ENCODE measurements around the gene CCL7. TPM values are rescaled to one million over a fixed set of nuclear protein-coding genes. Genes with fewer than 3 reads are reported as not detected.
A peak's percentile ranks its signal among the peaks of the same experiment; 100 is the strongest.

CCL7 gene
- total RNA-seq, 2 donors from 2014 or later: not detected

- H3K27me3 ChIP-seq: no peaks in the 10 kb centered on the region
- peak; percentile 27 to 68 for TF ChIP-seq CTCF (IDR thresholded peaks at IDR 0.05)
- no peak overlapping the region for H3K27ac ChIP-seq
- H3K9me3 ChIP-seq: no peaks in the 10 kb centered on the region
- no peaks in the 10 kb centered on the region for H3K36me3 ChIP-seq
- DNase-seq (ENCODE audit: low spot score): peak; percentile 63
- H3K4me3 ChIP-seq: no peak overlapping the region
- H3K4me1 ChIP-seq: peaks cover 0 to 36% of the 10 kb centered on the region in 2 donors
These were observed 36.4 kb downstream of the CCL7 start for GRCh38 chr17:34306466-34306865.

GRCh38 chr17:34307110-34307509 is 37.1 kb downstream of the CCL7 start:
- peak overlapping the region in 1 of 2 donors; percentile 17 for H3K27ac ChIP-seq
- no peak overlapping the region for H3K4me3 ChIP-seq
- peak; percentile 58 for DNase-seq (ENCODE audit: low spot score)
- no peaks in the 10 kb centered on the region for H3K27me3 ChIP-seq
- no peak for TF ChIP-seq CTCF (IDR thresholded peaks at IDR 0.05)
- H3K4me1 ChIP-seq: peaks cover 0 to 36% of the 10 kb centered on the region in 2 donors
- H3K9me3 ChIP-seq: no peaks in the 10 kb centered on the region
- H3K36me3 ChIP-seq: no peaks in the 10 kb centered on the region

GRCh38 chr17:34308371-34308770 is 38.4 kb downstream of the CCL7 start:
- H3K27me3 ChIP-seq: no peaks in the 10 kb centered on the region
- DNase-seq (ENCODE audit: low spot score): peak; percentile 23
- H3K27ac ChIP-seq: no peak overlapping the region
- no peaks in the 10 kb centered on the region for H3K9me3 ChIP-seq
- no peak for TF ChIP-seq CTCF (IDR thresholded peaks at IDR 0.05)
- no peaks in the 10 kb centered on the region for H3K36me3 ChIP-seq
- H3K4me1 ChIP-seq: peaks cover 0 to 44% of the 10 kb centered on the region in 2 donors
- H3K4me3 ChIP-seq: no peak overlapping the region

GRCh38 chr17:34311291-34311690 is 41.3 kb downstream of the CCL7 start:
- DNase-seq (ENCODE audit: low spot score): no peak
- no peak overlapping the region for H3K27ac ChIP-seq
- no peaks in the 10 kb centered on the region for H3K27me3 ChIP-seq
- peaks cover 0 to 59% of the 10 kb centered on the region in 2 donors for H3K4me1 ChIP-seq
- no peak for TF ChIP-seq CTCF (IDR thresholded peaks at IDR 0.05)
- no peak overlapping the region for H3K4me3 ChIP-seq
- no peaks in the 10 kb centered on the region for H3K9me3 ChIP-seq
- H3K36me3 ChIP-seq: no peaks in the 10 kb centered on the region

GRCh38 chr17:34312080-34312479 is 42.1 kb downstream of the CCL7 start:
- Histone ChIP-seq H3K36me3 (no peaks in the 10 kb centered on the region), H3K27ac (peak overlapping the region; percentile 33 to 53), H3K27me3 (no peaks in the 10 kb centered on the region), H3K4me1 (peaks cover 0 to 51% of the 10 kb centered on the region in 2 donors), H3K4me3 (no peak overlapping the region), H3K9me3 (no peaks in the 10 kb centered on the region)
- no peak for DNase-seq (ENCODE audit: low spot score)
- no peak for TF ChIP-seq CTCF (IDR thresholded peaks at IDR 0.05)

GRCh38 chr17:34313164-34313563 is 43.1 kb downstream of the CCL7 start:
- peak overlapping the region; percentile 33 to 53 for H3K27ac ChIP-seq
- H3K36me3 ChIP-seq: no peaks in the 10 kb centered on the region
- H3K4me1 ChIP-seq: peaks cover 0 to 40% of the 10 kb centered on the region in 2 donors
- no peaks in the 10 kb centered on the region for H3K27me3 ChIP-seq
- no peaks in the 10 kb centered on the region for H3K9me3 ChIP-seq
- no peak for TF ChIP-seq CTCF (IDR thresholded peaks at IDR 0.05)
- no peak overlapping the region for H3K4me3 ChIP-seq
- no peak for DNase-seq (ENCODE audit: low spot score)

Measured in right atrium auricular region (tissue), 2 donors.